Uterus (tissue), 2 donors: Measurements from ENCODE around the gene PPM1F.

Source experiments
- POLR2A ChIP-seq, 2 donors: fragments of 450-650 bp; IDR thresholded peaks; one replicate each; pipeline ENCODE4 v1.6.1; 2016; ENCODE audit warnings: antibody characterized with exemption in 2 of 2, mild to moderate bottlenecking in 1 of 2, moderate library complexity in 1 of 2
- TF ChIP-seq, protein P1 (sequence below), 4 experiments: fragments of 200-600 bp in 2 of 4; fragments of 450-650 bp in 2 of 4; sonication (generic) in 2 of 4; IDR thresholded peaks; one replicate each; pipeline ENCODE4 v1.5.1; 2016 to 2019; ENCODE audit warnings: antibody characterized with exemption in 4 of 4, mild to moderate bottlenecking in 2 of 4, moderate library complexity in 1 of 4

DNA sequence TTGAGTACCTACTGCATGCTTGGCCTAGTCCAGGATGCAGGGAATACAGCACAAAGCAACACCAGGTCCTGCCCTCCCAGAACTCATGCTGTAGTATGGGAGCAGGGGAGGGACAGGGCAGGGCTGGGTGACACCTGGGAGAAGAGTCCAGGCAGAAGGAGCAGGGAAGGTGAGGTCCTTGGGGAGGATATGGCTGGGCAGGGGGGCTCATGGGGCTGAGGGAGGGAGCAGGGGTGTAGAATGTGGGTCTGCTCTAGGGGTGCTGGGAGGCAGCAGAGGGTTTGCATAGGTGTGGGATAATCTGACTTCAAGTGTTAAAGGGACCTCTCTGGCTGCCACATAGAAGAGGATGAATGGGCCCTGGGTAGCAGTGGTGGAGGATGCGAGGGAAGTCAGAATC is 25.2 kb upstream of the PPM1F start:
- no peak for TF ChIP-seq POLR2A (IDR thresholded peaks at IDR 0.05)
- TF ChIP-seq, protein P1, sequence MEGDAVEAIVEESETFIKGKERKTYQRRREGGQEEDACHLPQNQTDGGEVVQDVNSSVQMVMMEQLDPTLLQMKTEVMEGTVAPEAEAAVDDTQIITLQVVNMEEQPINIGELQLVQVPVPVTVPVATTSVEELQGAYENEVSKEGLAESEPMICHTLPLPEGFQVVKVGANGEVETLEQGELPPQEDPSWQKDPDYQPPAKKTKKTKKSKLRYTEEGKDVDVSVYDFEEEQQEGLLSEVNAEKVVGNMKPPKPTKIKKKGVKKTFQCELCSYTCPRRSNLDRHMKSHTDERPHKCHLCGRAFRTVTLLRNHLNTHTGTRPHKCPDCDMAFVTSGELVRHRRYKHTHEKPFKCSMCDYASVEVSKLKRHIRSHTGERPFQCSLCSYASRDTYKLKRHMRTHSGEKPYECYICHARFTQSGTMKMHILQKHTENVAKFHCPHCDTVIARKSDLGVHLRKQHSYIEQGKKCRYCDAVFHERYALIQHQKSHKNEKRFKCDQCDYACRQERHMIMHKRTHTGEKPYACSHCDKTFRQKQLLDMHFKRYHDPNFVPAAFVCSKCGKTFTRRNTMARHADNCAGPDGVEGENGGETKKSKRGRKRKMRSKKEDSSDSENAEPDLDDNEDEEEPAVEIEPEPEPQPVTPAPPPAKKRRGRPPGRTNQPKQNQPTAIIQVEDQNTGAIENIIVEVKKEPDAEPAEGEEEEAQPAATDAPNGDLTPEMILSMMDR (IDR thresholded peaks at IDR 0.05), result no peak
